Glutamatergic neuron (in vitro differentiated cells): ENCODE data around the gene GRIK4. TPM values are rescaled to one million over a fixed set of nuclear protein-coding genes. Genes with fewer than 3 reads are reported as not detected.

Experiments used
- DNase-seq: peaks from one replicate; pipeline ENCODE4 v3.0.0; 2022
- H3K27ac Mint-ChIP-seq: one replicate; pipeline ENCODE4 v1.8.0; 2020; ENCODE audit warnings: mild to moderate bottlenecking, mixed read lengths, inconsistent platforms; ENCODE audit not compliant: unreplicated experiment
- H3K27me3 Mint-ChIP-seq: one replicate; pipeline ENCODE4 v1.8.0; 2020; ENCODE audit warnings: mild to moderate bottlenecking, moderate library complexity, mixed read lengths, inconsistent platforms; ENCODE audit not compliant: unreplicated experiment
- H3K36me3 Mint-ChIP-seq: one replicate; pipeline ENCODE4 v1.8.0; 2020; ENCODE audit warnings: mild to moderate bottlenecking, mixed read lengths, inconsistent platforms; ENCODE audit not compliant: unreplicated experiment
- H3K4me1 Mint-ChIP-seq: one replicate; pipeline ENCODE4 v1.8.0; 2020; ENCODE audit warnings: mild to moderate bottlenecking, low read depth, mixed read lengths, inconsistent platforms; ENCODE audit not compliant: unreplicated experiment
- H3K4me3 Mint-ChIP-seq: one replicate; pipeline ENCODE4 v1.8.0; 2020; ENCODE audit warnings: mild to moderate bottlenecking, mixed read lengths, inconsistent platforms; ENCODE audit not compliant: unreplicated experiment
- H3K9me3 Mint-ChIP-seq: one replicate; pipeline ENCODE4 v1.8.0; 2020; ENCODE audit warnings: mild to moderate bottlenecking, moderate library complexity, mixed read lengths, inconsistent platforms; ENCODE audit not compliant: unreplicated experiment
- total RNA-seq: library from RNA; stranded (reverse); fragmentation: NEBNext Ultra II Directional; extraction: Animal tissue kit (Norgen Biotek cat#: 25700); gene quantifications from one replicate; pipeline ENCODE4 v1.2.1, GENCODE V29; 2021; ENCODE audit not compliant: unreplicated experiment
- TF ChIP-seq, protein P1 (sequence below): fragments of 200-600 bp; sonication (generic); IDR thresholded peaks from one replicate; pipeline ENCODE4 v1.5.0; 2021; ENCODE audit not compliant: partially characterized antibody, unreplicated experiment

Gene GRIK4
- total RNA-seq, 1 donor from 2014 or later, result 3.6 TPM

DNA sequence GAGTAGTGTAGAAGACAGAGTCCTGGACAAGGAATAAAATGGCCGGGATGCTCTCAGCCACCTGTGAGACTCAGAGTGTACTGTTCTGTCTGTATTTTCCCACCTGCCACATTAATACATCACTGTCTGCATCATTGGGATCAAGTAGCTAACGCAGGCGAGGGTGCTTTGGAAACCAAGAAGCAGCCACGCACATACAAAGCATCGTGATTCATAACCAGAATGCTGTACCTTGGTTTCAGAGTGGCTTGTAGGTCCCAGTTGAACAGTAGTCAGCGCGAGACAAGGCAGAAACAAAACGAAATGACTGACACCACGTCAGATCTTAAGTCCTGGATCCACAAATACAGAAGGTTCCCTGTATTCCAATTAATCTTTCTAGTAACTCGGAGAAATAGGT is 198.3 kb downstream of the GRIK4 start:
- H3K4me3 Mint-ChIP-seq, result no peak overlapping the region
- H3K36me3 Mint-ChIP-seq, result peaks cover 5% of the 10 kb centered on the region
- TF ChIP-seq, protein P1, sequence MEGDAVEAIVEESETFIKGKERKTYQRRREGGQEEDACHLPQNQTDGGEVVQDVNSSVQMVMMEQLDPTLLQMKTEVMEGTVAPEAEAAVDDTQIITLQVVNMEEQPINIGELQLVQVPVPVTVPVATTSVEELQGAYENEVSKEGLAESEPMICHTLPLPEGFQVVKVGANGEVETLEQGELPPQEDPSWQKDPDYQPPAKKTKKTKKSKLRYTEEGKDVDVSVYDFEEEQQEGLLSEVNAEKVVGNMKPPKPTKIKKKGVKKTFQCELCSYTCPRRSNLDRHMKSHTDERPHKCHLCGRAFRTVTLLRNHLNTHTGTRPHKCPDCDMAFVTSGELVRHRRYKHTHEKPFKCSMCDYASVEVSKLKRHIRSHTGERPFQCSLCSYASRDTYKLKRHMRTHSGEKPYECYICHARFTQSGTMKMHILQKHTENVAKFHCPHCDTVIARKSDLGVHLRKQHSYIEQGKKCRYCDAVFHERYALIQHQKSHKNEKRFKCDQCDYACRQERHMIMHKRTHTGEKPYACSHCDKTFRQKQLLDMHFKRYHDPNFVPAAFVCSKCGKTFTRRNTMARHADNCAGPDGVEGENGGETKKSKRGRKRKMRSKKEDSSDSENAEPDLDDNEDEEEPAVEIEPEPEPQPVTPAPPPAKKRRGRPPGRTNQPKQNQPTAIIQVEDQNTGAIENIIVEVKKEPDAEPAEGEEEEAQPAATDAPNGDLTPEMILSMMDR, result no peak
- H3K9me3 Mint-ChIP-seq, result peaks cover 4% of the 10 kb centered on the region
- DNase-seq, result no peak
- no peaks in the 10 kb centered on the region for H3K4me1 Mint-ChIP-seq
- H3K27ac Mint-ChIP-seq, result no peak overlapping the region
- peaks cover 2% of the 10 kb centered on the region for H3K27me3 Mint-ChIP-seq

DNA sequence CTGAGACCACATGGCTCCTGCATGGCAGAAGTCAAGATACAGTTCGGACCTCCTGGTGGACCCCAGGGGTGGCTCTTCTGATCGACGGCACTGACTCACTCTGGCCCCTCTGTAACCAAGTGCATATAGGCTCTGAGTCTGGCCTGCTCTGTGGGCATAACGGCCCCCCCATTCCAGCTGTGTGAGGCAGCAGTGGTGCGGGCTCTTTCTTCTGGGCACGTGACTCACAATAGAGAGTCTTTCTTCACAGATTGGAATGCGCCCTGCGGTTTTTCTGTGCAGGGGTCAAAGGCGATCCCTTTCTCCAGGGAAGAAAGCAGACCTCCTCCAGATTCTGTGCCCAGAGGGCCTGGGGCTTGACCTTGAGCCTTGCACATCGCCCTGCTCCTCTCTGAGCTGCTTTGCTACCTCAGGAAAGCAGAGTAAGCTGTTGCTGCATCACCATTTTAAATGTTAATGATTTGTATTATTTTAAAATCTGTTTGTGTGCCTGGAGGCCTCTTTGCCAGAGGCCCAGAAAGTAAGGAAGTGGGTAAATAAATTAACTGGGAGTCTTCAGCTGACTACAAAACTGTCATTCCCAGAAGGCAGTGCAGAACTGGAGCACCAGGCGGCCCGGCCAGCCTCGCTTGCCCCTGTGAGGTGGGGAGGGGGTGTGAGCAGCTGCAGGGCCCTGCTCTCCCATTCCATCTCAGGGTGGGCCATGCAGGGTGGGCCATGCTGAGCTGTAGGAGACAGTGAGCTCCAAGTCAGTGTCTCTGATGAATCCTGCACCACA is 199.0 kb downstream of the GRIK4 start:
- Mint-ChIP-seq H3K27ac (no peak overlapping the region), H3K4me3 (no peak overlapping the region), H3K36me3 (peaks cover 5% of the 10 kb centered on the region), H3K4me1 (no peaks in the 10 kb centered on the region), H3K27me3 (peaks cover 2% of the 10 kb centered on the region), H3K9me3 (peaks cover 4% of the 10 kb centered on the region)
- no peak for DNase-seq
- TF ChIP-seq, protein P1, result no peak

DNA sequence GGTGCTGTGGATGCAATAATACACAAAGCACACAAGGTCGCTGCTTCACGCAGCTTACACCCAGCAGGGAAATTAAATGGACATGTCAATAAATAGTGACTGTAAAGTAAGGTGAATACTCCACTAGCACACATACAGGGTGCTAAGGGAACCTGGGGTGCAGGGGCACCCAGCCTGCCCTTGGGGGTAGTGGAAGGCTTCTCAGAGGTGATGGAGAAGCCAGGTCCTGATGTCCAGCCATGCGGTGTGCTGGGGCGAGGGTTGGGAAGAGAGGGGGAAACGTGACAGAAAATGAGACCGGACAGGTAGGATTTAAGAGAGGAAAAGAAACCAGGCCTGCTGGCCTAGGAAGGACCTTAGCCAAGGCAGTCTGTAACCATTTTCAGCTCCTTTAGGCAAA is 200.5 kb downstream of the GRIK4 start:
- no peak for DNase-seq
- H3K4me1 Mint-ChIP-seq, result no peaks in the 10 kb centered on the region
- H3K27ac Mint-ChIP-seq, result no peak overlapping the region
- peaks cover 2% of the 10 kb centered on the region for H3K9me3 Mint-ChIP-seq
- peaks cover 2% of the 10 kb centered on the region for H3K27me3 Mint-ChIP-seq
- no peak overlapping the region for H3K4me3 Mint-ChIP-seq
- H3K36me3 Mint-ChIP-seq, result no peaks in the 10 kb centered on the region
- TF ChIP-seq, protein P1, result no peak

DNA sequence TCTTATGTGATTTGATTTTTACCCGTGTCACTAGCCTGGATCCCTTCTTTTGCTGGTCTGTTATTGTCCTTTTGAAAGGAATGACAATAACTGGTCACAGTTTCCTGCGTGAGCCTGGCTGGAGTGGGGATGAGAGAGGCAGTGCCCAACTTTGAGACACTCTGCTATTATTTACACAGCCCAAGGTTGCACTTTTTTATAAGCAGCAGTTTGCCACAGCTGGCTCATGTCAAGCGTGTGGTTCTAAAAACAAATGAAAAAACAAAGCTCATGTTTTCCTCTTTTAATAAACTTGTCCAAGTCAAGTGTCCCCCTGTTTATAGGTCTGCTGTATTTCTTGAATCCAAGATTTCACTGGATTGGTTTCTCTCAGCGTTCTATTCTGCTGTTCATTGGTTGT is 201.3 kb downstream of the GRIK4 start:
- no peak for DNase-seq
- no peak overlapping the region for H3K4me3 Mint-ChIP-seq
- H3K27me3 Mint-ChIP-seq, result peaks cover 2% of the 10 kb centered on the region
- H3K9me3 Mint-ChIP-seq, result peaks cover 2% of the 10 kb centered on the region
- TF ChIP-seq, protein P1, result no peak
- no peaks in the 10 kb centered on the region for H3K36me3 Mint-ChIP-seq
- H3K27ac Mint-ChIP-seq, result no peak overlapping the region
- H3K4me1 Mint-ChIP-seq, result no peaks in the 10 kb centered on the region

DNA sequence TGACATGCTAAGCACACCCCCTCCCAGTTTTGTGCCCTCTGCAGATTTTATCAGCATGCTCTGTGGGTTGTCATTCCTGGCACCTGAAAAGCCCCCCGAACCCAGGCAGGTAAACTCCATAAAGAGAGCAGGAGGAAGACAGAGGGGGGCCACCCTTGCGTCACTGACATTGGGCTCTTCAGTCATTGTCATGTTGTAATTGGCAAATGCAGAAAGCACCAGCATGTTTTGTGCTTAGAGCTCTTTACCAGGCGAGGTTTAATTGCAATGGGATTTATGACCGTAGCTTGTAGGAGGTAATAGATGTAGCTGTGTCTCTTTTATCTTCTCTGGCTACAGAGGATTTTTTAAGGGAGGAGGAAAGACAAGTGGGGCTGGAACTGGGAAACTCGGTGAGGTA is 201.7 kb downstream of the GRIK4 start:
- Mint-ChIP-seq H3K27ac (no peak overlapping the region), H3K9me3 (peaks cover 2% of the 10 kb centered on the region), H3K27me3 (peaks cover 2% of the 10 kb centered on the region), H3K36me3 (no peaks in the 10 kb centered on the region), H3K4me1 (no peaks in the 10 kb centered on the region), H3K4me3 (no peak overlapping the region)
- no peak for DNase-seq
- TF ChIP-seq, protein P1, result no peak
